PC-9 (cell line): ENCODE measurements around the gene RTN4RL1. TPM values are rescaled to one million over a fixed set of nuclear protein-coding genes. Genes with fewer than 3 reads are reported as not detected.

Experiments
- BruUV-seq: library from RNA; stranded (reverse); fragments of 400-500 nt; replicated peaks from 2 replicates; lab custom pipeline; 2021; lab: Mats Ljungman, UMichigan
- CTCF ChIA-PET: fragments of 300-600 bp; sonication (Branson Sonifier 250); formaldehyde crosslinking; loops from one replicate; lab custom pipeline; 2022; ENCODE audit warnings: antibody characterized with exemption; lab: Charles Lee
- POLR2A ChIA-PET: fragments of 300-600 bp; sonication (Branson Sonifier 250); formaldehyde crosslinking; loops from one replicate; lab custom pipeline; 2022; ENCODE audit warnings: antibody characterized with exemption; ENCODE audit not compliant: unreplicated experiment; lab: Charles Lee
- DNase-seq, 2 experiments: peaks; one replicate each; pipeline versions ENCODE4 v3.0.0 to v3.0.0-alpha.2; 2015 to 2022; ENCODE audit warnings: mixed read lengths in 1 of 2
- H2AFZ ChIP-seq: fragments of 200-600 bp; sonication (generic); 2 replicates; pipeline ENCODE4 v1.8.1; 2017; ENCODE audit warnings: antibody characterized with exemption
- H3F3A ChIP-seq: fragments of 200-600 bp; sonication (generic); 2 replicates; pipeline ENCODE4 v1.8.1; 2017; ENCODE audit warnings: antibody characterized with exemption, mild to moderate bottlenecking, low read depth; ENCODE audit not compliant: insufficient read depth
- H3K27ac ChIP-seq: fragments of 200-600 bp; sonication (generic); 2 replicates; pipeline ENCODE4 v1.6.1; 2016; ENCODE audit warnings: mixed run types
- H3K27me3 ChIP-seq: fragments of 200-600 bp; sonication (generic); 2 replicates; pipeline ENCODE4 v1.6.1; 2016; ENCODE audit warnings: low read depth, mixed run types; ENCODE audit not compliant: insufficient read depth
- H3K36me3 ChIP-seq: fragments of 200-600 bp; sonication (generic); 2 replicates; pipeline ENCODE4 v1.6.1; 2016; ENCODE audit warnings: low read depth, mixed run types
- H3K4me1 ChIP-seq: fragments of 200-600 bp; sonication (generic); replicated peaks from 2 replicates; pipeline ENCODE4 v1.6.1; 2016; ENCODE audit warnings: mixed run types; ENCODE audit not compliant: insufficient read depth
- H3K4me2 ChIP-seq: fragments of 200-600 bp; sonication (generic); 2 replicates; pipeline ENCODE4 v1.6.1; 2017; ENCODE audit warnings: mixed run types
- H3K4me3 ChIP-seq: fragments of 200-600 bp; sonication (generic); 2 replicates; pipeline ENCODE4 v1.6.1; 2016; ENCODE audit warnings: mixed run types
- H3K79me2 ChIP-seq: fragments of 200-600 bp; sonication (generic); 2 replicates; pipeline ENCODE4 v1.6.1; 2017; ENCODE audit warnings: low read depth, mixed run types
- H3K9me2 ChIP-seq: fragments of 200-600 bp; sonication (generic); 2 replicates; pipeline ENCODE4 v1.8.1; 2017; ENCODE audit warnings: mild to moderate bottlenecking; ENCODE audit not compliant: insufficient read depth
- H3K9me3 ChIP-seq: fragments of 200-600 bp; sonication (generic); 2 replicates; pipeline ENCODE4 v1.8.1; 2016; ENCODE audit warnings: low read depth; ENCODE audit not compliant: insufficient read depth
- H4K20me1 ChIP-seq: fragments of 200-600 bp; sonication (generic); 2 replicates; pipeline ENCODE4 v1.8.1; 2017; ENCODE audit not compliant: insufficient read depth
- EZH2 ChIP-seq: fragments of 200-600 bp; sonication (generic); IDR thresholded peaks from 2 replicates; pipeline ENCODE4 v1.8.0; 2017; ENCODE audit warnings: antibody characterized with exemption, low read depth
- intact Hi-C: fragments of 100-400 bp; cut with micrococcal nuclease; formaldehyde crosslinking; loops from one replicate; pipeline ENCODE4 v1.10.0; 2022; ENCODE audit not compliant: unreplicated experiment
- total RNA-seq: library from RNA; stranded (reverse); gene quantifications from 2 replicates; pipeline ENCODE4 v1.2.3, GENCODE V29; 2021
- TF ChIP-seq, protein P1 (sequence below): fragments of 200-600 bp; sonication (generic); conservative IDR thresholded peaks from 2 replicates; pipeline ENCODE4 v1.6.1; 2017; ENCODE audit warnings: mixed run types, antibody characterized with exemption, mild to moderate bottlenecking, moderate library complexity

Gene RTN4RL1
- total RNA-seq, 1 experiment from 2014 or later, result 0.13 TPM

DNA sequence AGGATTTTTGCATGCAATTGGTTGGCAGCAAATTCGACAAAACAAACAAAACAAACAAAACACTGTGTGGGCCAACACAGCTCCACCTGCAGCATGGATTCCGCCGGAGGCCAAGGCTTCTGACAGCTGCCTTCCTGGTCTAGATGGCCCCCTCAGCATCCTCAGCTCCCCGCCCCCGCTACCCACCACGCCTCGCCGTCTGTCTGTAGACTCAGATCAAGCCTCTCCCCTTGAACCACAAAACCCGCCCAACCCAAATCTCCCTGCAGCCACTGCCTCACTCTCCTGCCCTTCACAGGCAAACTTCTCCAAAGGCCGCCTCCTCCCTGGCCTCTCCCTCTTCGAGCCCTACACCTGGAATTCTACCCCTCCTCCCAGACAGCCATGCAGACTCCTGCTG lies 57.9 kb downstream of the RTN4RL1 start:
- no peak overlapping the region for H3K4me2 ChIP-seq
- no peak for DNase-seq
- no peaks in the 10 kb centered on the region for H3K9me3 ChIP-seq
- no peaks in the 10 kb centered on the region for H3K36me3 ChIP-seq
- no peaks in the 10 kb centered on the region for H4K20me1 ChIP-seq
- POLR2A ChIA-PET, result no interaction called here
- H3K27ac ChIP-seq, result no peak overlapping the region
- BruUV-seq, result no TSS peak
- no peak overlapping the region for H2AFZ ChIP-seq
- TF ChIP-seq, protein P1, sequence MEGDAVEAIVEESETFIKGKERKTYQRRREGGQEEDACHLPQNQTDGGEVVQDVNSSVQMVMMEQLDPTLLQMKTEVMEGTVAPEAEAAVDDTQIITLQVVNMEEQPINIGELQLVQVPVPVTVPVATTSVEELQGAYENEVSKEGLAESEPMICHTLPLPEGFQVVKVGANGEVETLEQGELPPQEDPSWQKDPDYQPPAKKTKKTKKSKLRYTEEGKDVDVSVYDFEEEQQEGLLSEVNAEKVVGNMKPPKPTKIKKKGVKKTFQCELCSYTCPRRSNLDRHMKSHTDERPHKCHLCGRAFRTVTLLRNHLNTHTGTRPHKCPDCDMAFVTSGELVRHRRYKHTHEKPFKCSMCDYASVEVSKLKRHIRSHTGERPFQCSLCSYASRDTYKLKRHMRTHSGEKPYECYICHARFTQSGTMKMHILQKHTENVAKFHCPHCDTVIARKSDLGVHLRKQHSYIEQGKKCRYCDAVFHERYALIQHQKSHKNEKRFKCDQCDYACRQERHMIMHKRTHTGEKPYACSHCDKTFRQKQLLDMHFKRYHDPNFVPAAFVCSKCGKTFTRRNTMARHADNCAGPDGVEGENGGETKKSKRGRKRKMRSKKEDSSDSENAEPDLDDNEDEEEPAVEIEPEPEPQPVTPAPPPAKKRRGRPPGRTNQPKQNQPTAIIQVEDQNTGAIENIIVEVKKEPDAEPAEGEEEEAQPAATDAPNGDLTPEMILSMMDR, result no peak
- TF ChIP-seq EZH2, result no peak
- H3K79me2 ChIP-seq, result no peaks in the 10 kb centered on the region
- intact Hi-C loops, result no loop called here
- no peaks in the 10 kb centered on the region for H3K27me3 ChIP-seq
- CTCF ChIA-PET, result no interaction called here
- H3K4me3 ChIP-seq, result no peak overlapping the region
- H3K9me2 ChIP-seq, result no peaks in the 10 kb centered on the region
- H3F3A ChIP-seq, result 0 out of 2 replicates have a peak, but pooled peaks cover 5% of the 10 kb centered on the region
- H3K4me1 ChIP-seq, result no peaks in the 10 kb centered on the region

DNA sequence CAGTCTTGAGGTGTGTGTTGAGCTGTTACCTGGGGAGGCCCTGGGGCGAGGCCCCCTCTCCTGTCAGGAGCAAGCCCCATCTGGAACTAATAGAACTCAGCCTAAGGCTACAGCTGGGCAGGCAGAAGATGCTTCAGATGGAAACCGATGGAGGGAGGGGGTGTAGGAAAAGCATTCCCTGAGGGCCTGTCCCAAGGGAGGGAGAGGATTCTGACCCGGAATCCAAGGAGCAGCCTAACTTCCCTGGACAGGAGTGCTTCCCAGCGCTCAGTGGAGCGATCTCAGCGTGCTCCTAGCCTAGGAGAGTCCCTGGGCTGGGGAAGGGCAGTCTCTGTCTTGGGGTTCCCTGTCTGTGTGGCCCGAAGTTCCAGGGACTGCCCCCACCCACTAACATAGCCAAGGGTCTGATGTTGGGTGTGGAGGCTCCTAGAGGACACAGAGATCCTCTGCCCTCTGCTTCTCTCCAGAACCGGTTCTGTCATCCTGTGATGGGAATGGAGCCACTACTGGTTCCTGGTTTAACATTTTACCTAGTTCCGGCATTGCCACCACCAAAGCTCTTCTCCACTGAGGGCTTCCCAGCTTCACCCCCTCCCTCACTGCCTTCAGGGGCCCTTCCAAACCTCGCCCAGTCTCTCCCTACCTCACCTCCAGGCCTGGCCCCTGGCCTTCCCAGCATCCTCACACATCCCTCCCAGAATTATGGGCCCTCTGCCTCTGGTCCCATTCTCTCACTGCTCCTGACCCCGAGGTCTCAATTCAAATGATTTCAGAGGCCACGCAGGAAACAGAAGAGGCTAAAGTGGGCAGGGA lies 58.7 kb downstream of the RTN4RL1 start:
- no peaks in the 10 kb centered on the region for H3K9me3 ChIP-seq
- CTCF ChIA-PET, result no interaction called here
- H3K4me2 ChIP-seq, result no peak overlapping the region

DNA sequence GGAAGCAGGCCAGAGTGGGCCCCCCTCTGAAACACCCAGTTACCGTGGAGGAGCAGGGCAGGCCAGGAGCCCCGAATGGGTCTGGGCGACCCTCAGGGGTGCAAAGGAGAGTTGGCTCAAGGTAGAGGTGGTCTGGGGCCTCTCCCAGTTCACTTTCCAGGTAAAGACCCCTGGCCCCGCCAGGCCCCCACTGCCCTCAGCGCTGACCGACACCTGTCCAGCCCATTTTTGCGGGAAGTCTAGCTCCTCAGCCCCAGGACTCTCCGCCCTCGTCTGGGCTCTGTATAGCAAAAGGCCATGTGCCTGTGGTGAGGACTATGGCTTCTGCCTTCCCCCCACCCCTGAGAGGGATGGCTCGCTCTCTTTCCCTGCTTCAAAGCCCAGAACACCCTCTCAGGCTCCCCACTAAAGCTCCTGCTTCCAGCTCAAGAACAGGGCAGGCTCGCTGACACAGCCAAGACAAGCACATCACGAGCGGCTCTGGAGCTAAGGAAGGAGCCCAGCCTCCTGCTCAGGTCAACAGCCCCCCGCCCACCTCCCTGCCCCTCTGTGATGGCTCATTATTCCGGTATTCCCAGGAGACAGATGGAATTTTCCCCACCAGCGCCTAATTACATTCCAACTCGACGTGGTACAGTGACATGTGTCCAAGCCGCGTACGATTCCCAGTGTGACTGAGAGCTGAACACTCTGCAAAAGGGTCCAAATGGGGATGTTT lies 59.4 kb downstream of the RTN4RL1 start:
- Histone ChIP-seq H2AFZ (no peak overlapping the region), H3K9me3 (no peaks in the 10 kb centered on the region), H3K36me3 (no peaks in the 10 kb centered on the region), H3K79me2 (no peaks in the 10 kb centered on the region), H4K20me1 (no peaks in the 10 kb centered on the region), H3F3A (0 out of 2 replicates have a peak, but pooled peaks cover 5% of the 10 kb centered on the region), H3K9me2 (no peaks in the 10 kb centered on the region), H3K27me3 (no peaks in the 10 kb centered on the region), H3K4me2 (no peak overlapping the region), H3K27ac (no peak overlapping the region), H3K4me1 (no peaks in the 10 kb centered on the region), H3K4me3 (no peak overlapping the region)
- BruUV-seq, result no TSS peak
- POLR2A ChIA-PET, result no interaction called here
- CTCF ChIA-PET, result no interaction called here
- intact Hi-C loops, result no loop called here
- TF ChIP-seq, protein P1, result no peak
- TF ChIP-seq EZH2, result no peak
- DNase-seq, result no peak

More for the DNA sequence above, 58.7 kb downstream of the RTN4RL1 start:
- intact Hi-C loops, result no loop called here
- no peak overlapping the region for H2AFZ ChIP-seq
- H3K79me2 ChIP-seq, result no peaks in the 10 kb centered on the region
- H3K9me2 ChIP-seq, result no peaks in the 10 kb centered on the region
- no peaks in the 10 kb centered on the region for H3K27me3 ChIP-seq
- POLR2A ChIA-PET, result no interaction called here
- H3K4me3 ChIP-seq, result no peak overlapping the region
- H3K27ac ChIP-seq, result no peak overlapping the region
- H3K36me3 ChIP-seq, result no peaks in the 10 kb centered on the region
- no peaks in the 10 kb centered on the region for H3K4me1 ChIP-seq
- H3F3A ChIP-seq, result 0 out of 2 replicates have a peak, but pooled peaks cover 5% of the 10 kb centered on the region
- TF ChIP-seq EZH2, result no peak
- TF ChIP-seq, protein P1, result no peak
- no peak for DNase-seq
- no TSS peak for BruUV-seq
- no peaks in the 10 kb centered on the region for H4K20me1 ChIP-seq
